ENCODE measurements around the gene AGMAT. TPM values are rescaled to one million over a fixed set of nuclear protein-coding genes. Genes with fewer than 3 reads are reported as not detected.

Gene AGMAT
- total RNA-seq, 2 experiments from 2014 or later, result 15.9 to 16.2 TPM

GRCh38 chr1:15573477-15573876 lies 11.4 kb downstream of the AGMAT start:
- intact Hi-C loops (cut with micrococcal nuclease), result no loop called here
- H3K9me3 Mint-ChIP-seq, result no peaks in the 10 kb centered on the region
- peaks cover 32% of the 10 kb centered on the region for H3K36me3 Mint-ChIP-seq (ENCODE audit: low read depth)
- no peak overlapping the region for H3K27ac Mint-ChIP-seq
- peaks cover 17% of the 10 kb centered on the region for H3K4me1 Mint-ChIP-seq (ENCODE audit: low read depth)
- H3K4me3 Mint-ChIP-seq, result no peak overlapping the region
- CTCF ChIA-PET, result interaction anchor here (1.8 kb wide), 1 partner anchor 20 kb away, joined by 4 read pairs; no protein-coding TSS in a partner anchor
- no peak for DNase-seq
- H3K27me3 Mint-ChIP-seq (ENCODE audit: low read depth), result no peaks in the 10 kb centered on the region

DNA sequence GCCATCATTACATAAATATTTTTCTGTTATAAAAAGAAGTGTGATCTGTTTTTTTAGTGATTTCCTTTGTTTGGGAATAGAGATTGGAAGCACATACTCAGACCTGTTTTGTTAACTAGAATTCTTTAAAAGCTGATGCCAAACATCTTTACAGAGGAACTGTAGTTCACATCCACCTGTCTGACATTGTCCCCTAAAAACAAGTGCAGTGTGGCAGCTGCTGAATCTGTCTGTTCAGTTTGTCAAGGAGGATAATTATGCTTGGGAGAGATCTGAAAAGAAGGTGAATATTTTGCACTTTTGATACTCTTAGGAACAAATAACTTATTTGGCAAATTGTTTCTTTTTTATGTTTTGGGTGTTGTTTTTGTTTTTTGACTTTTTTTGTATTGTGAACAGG lies 13.6 kb downstream of the AGMAT start:
- Mint-ChIP-seq H3K4me1 (ENCODE audit: low read depth) (peaks cover 2% of the 10 kb centered on the region), H3K27me3 (ENCODE audit: low read depth) (no peaks in the 10 kb centered on the region), H3K9me3 (no peaks in the 10 kb centered on the region), H3K27ac (no peak overlapping the region), H3K4me3 (no peak overlapping the region), H3K36me3 (ENCODE audit: low read depth) (peaks cover 34% of the 10 kb centered on the region)
- no peak for DNase-seq
- CTCF ChIA-PET, result interaction anchor here (0.6 to 1.1 kb wide), 3 partner anchors 43 to 86 kb away, joined by 3 to 5 read pairs (median 3); no protein-coding TSS in a partner anchor
- intact Hi-C loops (cut with micrococcal nuclease), result no loop called here

GRCh38 chr1:15570861-15571260 lies 14.0 kb downstream of the AGMAT start:
- Mint-ChIP-seq H3K36me3 (ENCODE audit: low read depth) (peaks cover 35% of the 10 kb centered on the region), H3K4me1 (ENCODE audit: low read depth) (peaks cover 2% of the 10 kb centered on the region), H3K4me3 (no peak overlapping the region), H3K9me3 (no peaks in the 10 kb centered on the region), H3K27me3 (ENCODE audit: low read depth) (no peaks in the 10 kb centered on the region), H3K27ac (no peak overlapping the region)
- CTCF ChIA-PET, result interaction anchor here (0.6 to 1.1 kb wide), 4 partner anchors 16 to 86 kb away, joined by 3 to 5 read pairs (median 3); no protein-coding TSS in a partner anchor
- intact Hi-C loops (cut with micrococcal nuclease), result no loop called here
- no peak for DNase-seq

DNA sequence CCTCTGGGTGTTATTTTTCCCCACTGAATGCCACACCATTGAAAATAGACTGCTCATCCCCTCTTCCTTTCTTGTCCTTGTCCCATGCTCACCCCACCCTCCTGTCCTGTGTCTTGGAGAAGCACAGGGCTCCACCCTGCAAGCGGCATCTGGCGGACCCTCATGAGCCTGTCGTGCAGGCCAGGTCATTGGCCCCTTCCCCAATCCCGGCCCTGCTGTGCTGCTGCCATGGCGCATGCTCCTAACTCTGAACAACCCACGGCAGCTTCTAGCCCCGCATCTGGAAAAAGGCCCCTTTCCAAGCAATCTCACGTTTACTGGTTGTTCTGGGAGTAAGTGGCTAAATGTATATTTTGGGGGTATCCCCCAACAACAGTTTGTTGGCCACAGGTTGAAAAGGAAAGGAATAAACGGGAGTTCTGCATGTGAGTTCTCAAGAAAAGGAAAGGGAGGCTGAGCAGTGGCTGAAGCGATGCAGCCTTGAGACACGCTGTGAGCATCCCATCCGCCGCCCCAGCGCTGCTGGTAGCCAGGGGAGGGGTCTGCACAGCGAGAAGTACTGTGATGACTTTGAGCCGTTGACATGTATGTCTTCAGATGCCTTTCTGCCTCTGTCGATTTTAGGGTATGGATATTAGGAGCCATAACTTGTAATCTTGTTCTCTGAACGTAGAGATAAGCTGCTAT lies 16.3 kb downstream of the AGMAT start:
- no peaks in the 10 kb centered on the region for H3K27me3 Mint-ChIP-seq (ENCODE audit: low read depth)
- H3K36me3 Mint-ChIP-seq (ENCODE audit: low read depth), result peaks cover 37% of the 10 kb centered on the region
- CTCF ChIA-PET, result no interaction called here

DNA sequence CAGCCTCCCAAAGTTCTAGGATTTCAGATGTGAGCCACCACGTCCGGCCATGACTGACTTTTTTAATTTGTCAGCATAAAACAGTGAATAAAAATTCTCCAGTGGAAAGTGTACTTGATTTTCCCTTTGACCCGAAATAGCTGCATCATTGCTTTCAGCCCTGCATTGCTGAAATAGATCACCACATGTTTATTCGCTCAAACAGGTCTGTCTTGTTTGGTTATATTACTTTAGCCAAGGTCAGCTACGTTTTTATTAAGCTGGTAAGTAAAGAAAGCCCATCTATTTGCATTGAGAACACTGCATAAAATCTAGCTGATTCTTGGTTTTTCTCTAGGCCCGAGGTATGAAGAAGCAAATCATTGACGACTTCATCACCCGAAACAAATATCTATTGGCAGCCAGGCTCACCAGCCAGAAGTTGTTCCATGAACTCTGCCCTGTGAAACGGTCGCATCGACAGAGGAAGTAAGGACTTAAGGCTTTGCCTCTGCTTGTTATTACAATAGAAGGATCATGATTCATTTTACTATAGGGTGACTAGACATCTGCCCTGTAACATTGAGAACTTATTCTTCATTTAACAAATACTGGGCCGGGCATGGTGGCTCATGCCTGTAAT lies 25.6 kb downstream of the AGMAT start:
- intact Hi-C loops (cut with micrococcal nuclease), result no loop called here
- no peaks in the 10 kb centered on the region for H3K27me3 Mint-ChIP-seq (ENCODE audit: low read depth)
- CTCF ChIA-PET, result interaction anchor here (0.5 kb wide), 1 partner anchor 41 kb away, joined by 7 read pairs; no protein-coding TSS in a partner anchor
- no peak overlapping the region for H3K27ac Mint-ChIP-seq
- H3K9me3 Mint-ChIP-seq, result no peaks in the 10 kb centered on the region
- DNase-seq, result no peak
- no peak overlapping the region for H3K4me3 Mint-ChIP-seq
- H3K36me3 Mint-ChIP-seq (ENCODE audit: low read depth), result peaks cover 16% of the 10 kb centered on the region
- no peaks in the 10 kb centered on the region for H3K4me1 Mint-ChIP-seq (ENCODE audit: low read depth)

More for the DNA sequence above, 16.3 kb downstream of the AGMAT start:
- intact Hi-C loops (cut with micrococcal nuclease), result no loop called here
- no peak overlapping the region for H3K4me3 Mint-ChIP-seq
- no peak overlapping the region for H3K27ac Mint-ChIP-seq
- peaks cover 2% of the 10 kb centered on the region for H3K4me1 Mint-ChIP-seq (ENCODE audit: low read depth)
- no peak for DNase-seq
- H3K9me3 Mint-ChIP-seq, result no peaks in the 10 kb centered on the region

DNA sequence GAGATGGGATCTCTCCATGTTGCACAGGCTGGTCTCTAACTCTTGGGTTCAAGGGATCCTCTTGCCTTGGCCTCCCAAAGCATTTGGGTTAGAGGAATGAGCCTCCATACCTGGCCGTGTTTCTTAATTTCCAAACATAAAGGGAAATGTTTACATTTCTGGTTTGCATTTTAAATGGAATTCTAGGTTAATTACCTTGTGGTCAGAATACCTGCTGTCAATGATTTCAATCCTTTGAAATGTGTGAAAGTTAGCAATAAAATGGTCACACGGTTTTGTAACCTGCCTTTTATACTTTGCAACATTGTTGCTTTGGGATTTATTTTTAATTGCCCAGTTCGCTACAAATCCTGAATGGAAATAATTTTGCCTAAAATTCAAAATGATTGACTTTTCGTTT lies 26.3 kb downstream of the AGMAT start:
- Mint-ChIP-seq H3K36me3 (ENCODE audit: low read depth) (peaks cover 12% of the 10 kb centered on the region), H3K9me3 (no peaks in the 10 kb centered on the region), H3K4me3 (no peak overlapping the region), H3K4me1 (ENCODE audit: low read depth) (no peaks in the 10 kb centered on the region), H3K27ac (no peak overlapping the region), H3K27me3 (ENCODE audit: low read depth) (no peaks in the 10 kb centered on the region)
- CTCF ChIA-PET, result interaction anchor here (0.5 to 0.6 kb wide), 2 partner anchors 41 to 679 kb away, joined by 3 to 7 read pairs; no protein-coding TSS in a partner anchor
- intact Hi-C loops (cut with micrococcal nuclease), result no loop called here
- DNase-seq, result no peak

DNA sequence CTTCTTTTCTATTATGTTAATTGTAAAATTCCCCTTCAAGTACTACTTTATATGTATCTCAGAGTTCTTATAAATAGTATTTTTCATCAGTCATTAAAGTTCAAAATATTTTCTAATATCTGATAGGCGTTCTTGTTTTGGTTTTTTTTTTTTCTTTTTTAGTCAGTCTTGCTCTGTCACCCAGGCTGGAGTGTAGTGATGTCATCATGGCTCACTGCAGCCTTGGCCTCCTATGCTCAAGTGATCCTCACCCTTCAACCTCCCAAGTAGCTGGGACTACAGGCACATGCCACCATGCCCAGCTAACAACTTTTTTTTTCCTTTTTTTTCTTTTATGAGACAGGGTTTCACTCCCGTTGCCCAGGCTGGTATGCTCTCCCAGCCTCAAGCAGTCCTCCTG lies 27.3 kb downstream of the AGMAT start:
- H3K27me3 Mint-ChIP-seq (ENCODE audit: low read depth), result no peaks in the 10 kb centered on the region
- no peaks in the 10 kb centered on the region for H3K9me3 Mint-ChIP-seq
- intact Hi-C loops (cut with micrococcal nuclease), result no loop called here
- CTCF ChIA-PET, result no interaction called here
- H3K27ac Mint-ChIP-seq, result no peak overlapping the region
- H3K4me3 Mint-ChIP-seq, result no peak overlapping the region
- DNase-seq, result no peak
- H3K4me1 Mint-ChIP-seq (ENCODE audit: low read depth), result no peaks in the 10 kb centered on the region
- H3K36me3 Mint-ChIP-seq (ENCODE audit: low read depth), result peaks cover 13% of the 10 kb centered on the region

GRCh38 chr1:15557008-15557407 lies 27.8 kb downstream of the AGMAT start:
- intact Hi-C loops (cut with micrococcal nuclease), result no loop called here
- H3K27me3 Mint-ChIP-seq (ENCODE audit: low read depth), result no peaks in the 10 kb centered on the region
- CTCF ChIA-PET, result no interaction called here
- H3K4me1 Mint-ChIP-seq (ENCODE audit: low read depth), result no peaks in the 10 kb centered on the region
- H3K36me3 Mint-ChIP-seq (ENCODE audit: low read depth), result peaks cover 13% of the 10 kb centered on the region
- H3K4me3 Mint-ChIP-seq, result no peak overlapping the region
- H3K9me3 Mint-ChIP-seq, result no peaks in the 10 kb centered on the region
- no peak for DNase-seq
- H3K27ac Mint-ChIP-seq, result no peak overlapping the region

DNA sequence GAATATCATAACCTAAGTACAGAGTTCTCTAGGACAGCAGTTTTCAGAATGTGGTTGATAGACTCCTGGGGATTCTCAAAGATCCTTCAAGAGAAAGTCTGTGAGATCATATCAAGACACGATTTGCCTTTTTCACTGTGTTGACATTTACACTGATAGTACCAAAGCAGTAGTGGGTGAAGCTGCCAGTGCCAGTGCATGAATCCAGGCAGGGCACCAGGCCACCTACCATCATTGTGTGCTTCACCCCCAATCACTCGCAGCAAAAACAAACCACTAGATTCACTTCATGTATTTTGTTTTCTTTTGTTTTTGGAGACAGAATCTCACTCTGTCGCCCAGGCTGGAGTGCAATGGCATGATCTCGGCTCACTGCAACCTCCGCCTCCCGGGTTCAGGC lies 34.3 kb downstream of the AGMAT start:
- H3K4me1 Mint-ChIP-seq (ENCODE audit: low read depth), result no peaks in the 10 kb centered on the region
- H3K9me3 Mint-ChIP-seq, result no peaks in the 10 kb centered on the region
- no peaks in the 10 kb centered on the region for H3K27me3 Mint-ChIP-seq (ENCODE audit: low read depth)
- H3K27ac Mint-ChIP-seq, result no peak overlapping the region
- intact Hi-C loops (cut with micrococcal nuclease), result no loop called here
- H3K36me3 Mint-ChIP-seq (ENCODE audit: low read depth), result peaks cover 17% of the 10 kb centered on the region
- CTCF ChIA-PET, result no interaction called here
- no peak overlapping the region for H3K4me3 Mint-ChIP-seq
- DNase-seq, result no peak

GRCh38 chr1:15546641-15547040 lies 38.2 kb downstream of the AGMAT start:
- Mint-ChIP-seq H3K9me3 (no peaks in the 10 kb centered on the region), H3K4me3 (no peak overlapping the region), H3K27me3 (ENCODE audit: low read depth) (no peaks in the 10 kb centered on the region), H3K27ac (no peak overlapping the region), H3K4me1 (ENCODE audit: low read depth) (no peaks in the 10 kb centered on the region), H3K36me3 (ENCODE audit: low read depth) (peaks cover 22% of the 10 kb centered on the region)
- CTCF ChIA-PET, result no interaction called here
- intact Hi-C loops (cut with micrococcal nuclease), result no loop called here
- DNase-seq, result no peak

DNA sequence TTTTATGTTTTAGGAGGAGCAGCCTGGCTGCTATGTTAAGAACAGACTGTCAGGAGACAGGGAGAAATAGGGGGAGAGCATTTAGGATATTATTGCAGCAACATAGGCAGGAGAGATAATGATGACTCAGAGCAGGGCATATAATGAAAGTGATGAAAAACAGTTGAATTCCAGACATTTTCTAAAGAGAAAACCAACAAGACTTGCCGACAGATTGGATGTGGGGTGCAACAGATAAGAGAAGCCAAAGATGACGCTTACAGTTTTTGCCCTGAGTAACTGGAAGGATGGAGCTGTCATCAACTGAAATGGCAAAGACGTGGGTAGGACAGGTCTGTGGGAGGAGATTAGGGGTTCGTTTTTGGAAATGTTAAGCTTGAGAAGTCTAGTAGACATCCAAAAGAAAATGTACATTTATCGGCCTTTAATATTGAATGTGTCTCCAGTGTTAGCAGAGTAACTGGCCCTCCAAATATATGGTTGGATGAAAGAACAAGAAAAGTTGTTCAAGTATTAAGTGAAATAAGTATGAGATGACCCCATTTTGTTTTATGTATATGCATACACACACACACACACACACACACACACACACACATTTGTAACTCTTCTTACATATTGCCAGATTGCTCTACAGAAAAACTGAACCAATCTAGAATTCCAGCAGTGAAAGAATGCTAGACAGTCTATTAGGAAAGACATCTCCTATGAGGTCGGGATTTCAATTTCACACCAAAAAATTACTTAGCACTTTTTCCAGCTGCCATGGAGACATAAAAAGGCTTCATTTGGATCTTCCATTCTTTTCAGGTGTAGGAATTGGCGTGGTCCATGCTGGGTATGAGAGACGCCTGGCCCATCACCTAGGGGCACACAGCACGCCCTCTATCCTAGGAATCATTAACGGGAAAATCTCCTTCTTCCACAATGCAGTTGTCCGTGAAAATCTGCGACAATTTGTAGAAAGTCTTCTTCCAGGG lies 41.0 kb downstream of the AGMAT start:
- Mint-ChIP-seq H3K9me3 (no peaks in the 10 kb centered on the region), H3K4me3 (no peak overlapping the region), H3K27me3 (ENCODE audit: low read depth) (no peaks in the 10 kb centered on the region), H3K36me3 (ENCODE audit: low read depth) (peaks cover 17% of the 10 kb centered on the region), H3K4me1 (ENCODE audit: low read depth) (no peaks in the 10 kb centered on the region), H3K27ac (no peak overlapping the region)
- intact Hi-C loops (cut with micrococcal nuclease), result no loop called here
- CTCF ChIA-PET, result no interaction called here
- no peak for DNase-seq

- no peak overlapping the region for H3K4me3 Mint-ChIP-seq
Measured at GRCh38 chr1:15543251-15543588, 41.6 kb downstream of the AGMAT start.

More at GRCh38 chr1:15543251-15543588, 41.6 kb downstream of the AGMAT start:
- DNase-seq, result no peak
- H3K27me3 Mint-ChIP-seq (ENCODE audit: low read depth), result no peaks in the 10 kb centered on the region
- H3K27ac Mint-ChIP-seq, result no peak overlapping the region
- intact Hi-C loops (cut with micrococcal nuclease), result no loop called here
- no peaks in the 10 kb centered on the region for H3K4me1 Mint-ChIP-seq (ENCODE audit: low read depth)
- CTCF ChIA-PET, result no interaction called here
- no peaks in the 10 kb centered on the region for H3K9me3 Mint-ChIP-seq
- H3K36me3 Mint-ChIP-seq (ENCODE audit: low read depth), result peaks cover 18% of the 10 kb centered on the region

Measured in activated naive CD4-positive, alpha-beta T cell treated with anti-CD3 and anti-CD28 coated beads for 36 hours (primary cell).